Gastrocnemius medialis (tissue), 4 donors: ENCODE measurements around the gene RNF25.

ENCODE experiments used
- POLR2A ChIP-seq, 2 donors: fragments of 450-650 bp; IDR thresholded peaks; one replicate each; pipeline ENCODE4 v1.6.1; 2017; ENCODE audit warnings: antibody characterized with exemption in 2 of 2, mild to moderate bottlenecking in 2 of 2, moderate library complexity in 2 of 2
- TF ChIP-seq, protein P1 (sequence below), 5 experiments: fragments of 450-650 bp in 3 of 5; fragments of 200-600 bp in 2 of 5; sonication (generic) in 2 of 5; IDR thresholded peaks in 4 of 5; conservative IDR thresholded peaks in 1 of 5; 1 replicate in 4 of 5; 2 replicates in 1 of 5; pipeline ENCODE4 v1.5.1; 2016 to 2019; ENCODE audit warnings: antibody characterized with exemption in 5 of 5, mild to moderate bottlenecking in 3 of 5, moderate library complexity in 3 of 5

DNA sequence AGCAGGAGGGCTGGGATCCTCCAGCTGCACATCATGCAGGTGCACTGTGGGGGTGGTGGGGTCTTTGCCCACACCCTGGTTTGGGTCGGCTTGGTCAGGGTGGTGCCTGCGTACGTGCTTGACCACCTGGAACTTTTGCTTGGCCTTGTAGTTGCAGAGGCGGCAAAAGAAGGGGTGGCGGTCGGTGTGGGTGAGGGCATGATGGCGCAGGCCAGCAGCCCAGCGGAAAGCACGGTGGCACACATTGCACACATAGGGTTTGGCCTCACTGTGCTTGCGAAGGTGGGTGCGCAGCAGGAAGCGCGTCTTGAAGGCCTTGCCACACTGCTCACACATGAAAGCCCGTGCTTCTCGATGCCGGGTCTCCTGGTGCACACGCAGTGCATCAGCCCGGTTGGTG is 33.4 kb downstream of the RNF25 start:
- TF ChIP-seq, protein P1, sequence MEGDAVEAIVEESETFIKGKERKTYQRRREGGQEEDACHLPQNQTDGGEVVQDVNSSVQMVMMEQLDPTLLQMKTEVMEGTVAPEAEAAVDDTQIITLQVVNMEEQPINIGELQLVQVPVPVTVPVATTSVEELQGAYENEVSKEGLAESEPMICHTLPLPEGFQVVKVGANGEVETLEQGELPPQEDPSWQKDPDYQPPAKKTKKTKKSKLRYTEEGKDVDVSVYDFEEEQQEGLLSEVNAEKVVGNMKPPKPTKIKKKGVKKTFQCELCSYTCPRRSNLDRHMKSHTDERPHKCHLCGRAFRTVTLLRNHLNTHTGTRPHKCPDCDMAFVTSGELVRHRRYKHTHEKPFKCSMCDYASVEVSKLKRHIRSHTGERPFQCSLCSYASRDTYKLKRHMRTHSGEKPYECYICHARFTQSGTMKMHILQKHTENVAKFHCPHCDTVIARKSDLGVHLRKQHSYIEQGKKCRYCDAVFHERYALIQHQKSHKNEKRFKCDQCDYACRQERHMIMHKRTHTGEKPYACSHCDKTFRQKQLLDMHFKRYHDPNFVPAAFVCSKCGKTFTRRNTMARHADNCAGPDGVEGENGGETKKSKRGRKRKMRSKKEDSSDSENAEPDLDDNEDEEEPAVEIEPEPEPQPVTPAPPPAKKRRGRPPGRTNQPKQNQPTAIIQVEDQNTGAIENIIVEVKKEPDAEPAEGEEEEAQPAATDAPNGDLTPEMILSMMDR (IDR thresholded peaks at IDR 0.05 in 4 of 5, conservative IDR thresholded peaks at IDR 0.05 in 1 of 5) = no peak
- TF ChIP-seq POLR2A (IDR thresholded peaks at IDR 0.05) = no peak
